ENCODE data around the gene MRPL42.

DNA sequence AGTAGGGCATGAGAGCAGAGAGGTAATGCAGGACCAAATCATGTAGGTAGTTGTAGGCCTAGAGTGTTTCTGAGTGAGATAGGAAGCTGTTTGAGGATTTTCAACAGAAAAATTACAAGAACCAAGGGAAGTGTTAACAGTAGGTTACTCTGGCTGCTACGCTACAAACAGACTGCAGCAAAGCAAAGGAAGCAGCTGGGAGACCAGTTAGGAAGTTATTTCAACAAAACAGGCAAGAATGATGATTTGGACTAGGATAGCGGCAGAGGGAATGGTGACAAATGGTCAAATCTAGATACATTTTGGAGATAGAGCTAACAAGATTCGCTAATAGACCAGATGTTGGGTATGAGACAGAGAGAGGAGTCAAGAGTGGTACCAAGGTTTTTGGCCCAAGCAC is 26.8 kb downstream of the MRPL42 start:
- TF ChIP-seq CTCF (IDR thresholded peaks at IDR 0.05): no peak
- TF ChIP-seq POLR2A (IDR thresholded peaks at IDR 0.05): no peak
- no peak for TF ChIP-seq EP300 (IDR thresholded peaks at IDR 0.05)
